PC-9 (cell line): Measurements from ENCODE around the gene TANC1.

Experiments
- EZH2 ChIP-seq: fragments of 200-600 bp; sonication (generic); IDR thresholded peaks from 2 replicates; pipeline ENCODE4 v1.8.0; 2017; ENCODE audit warnings: antibody characterized with exemption, low read depth
- TF ChIP-seq, protein P1 (sequence below): fragments of 200-600 bp; sonication (generic); conservative IDR thresholded peaks from 2 replicates; pipeline ENCODE4 v1.6.1; 2017; ENCODE audit warnings: mixed run types, antibody characterized with exemption, mild to moderate bottlenecking, moderate library complexity

DNA sequence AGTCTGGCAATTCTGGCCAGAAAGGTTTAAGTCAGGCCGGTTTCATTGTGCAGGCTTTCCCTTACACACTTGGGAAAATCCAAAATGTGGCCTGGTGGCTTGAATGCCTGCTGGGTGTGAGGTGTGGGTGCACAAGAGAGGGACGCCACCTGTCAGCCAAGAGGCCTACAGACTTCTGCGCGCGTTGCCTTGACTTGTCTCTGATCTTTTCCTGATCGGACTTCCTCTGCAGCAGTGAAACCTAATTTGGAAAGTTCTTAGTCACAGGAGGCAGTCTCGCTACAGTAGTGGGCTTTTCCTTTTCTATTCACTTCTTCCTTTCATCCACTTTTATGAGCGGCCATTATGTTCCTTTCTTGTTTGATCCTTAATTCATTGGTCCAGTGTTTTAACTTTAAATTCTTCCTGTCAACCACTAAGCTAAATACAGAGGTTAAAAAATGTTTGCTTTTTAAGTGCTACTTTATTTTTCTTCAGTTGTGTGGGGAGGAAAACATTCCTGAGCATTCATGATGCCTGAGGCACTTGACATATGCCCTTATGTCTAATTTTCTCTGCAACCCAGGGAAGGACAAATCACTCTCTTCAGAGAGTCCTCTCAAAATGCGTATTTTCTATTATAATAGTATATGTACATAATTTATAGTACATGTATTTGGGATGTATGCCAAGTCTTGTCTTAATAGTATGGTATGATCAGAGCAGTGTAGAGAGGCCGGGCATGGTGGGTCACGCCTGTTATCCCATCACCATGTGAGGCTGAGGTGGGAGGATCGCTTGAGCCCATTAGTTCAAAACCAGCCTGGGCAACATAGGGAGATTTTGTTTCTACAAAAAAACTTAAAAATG is 189.1 kb downstream of the TANC1 start:
- TF ChIP-seq, protein P1, sequence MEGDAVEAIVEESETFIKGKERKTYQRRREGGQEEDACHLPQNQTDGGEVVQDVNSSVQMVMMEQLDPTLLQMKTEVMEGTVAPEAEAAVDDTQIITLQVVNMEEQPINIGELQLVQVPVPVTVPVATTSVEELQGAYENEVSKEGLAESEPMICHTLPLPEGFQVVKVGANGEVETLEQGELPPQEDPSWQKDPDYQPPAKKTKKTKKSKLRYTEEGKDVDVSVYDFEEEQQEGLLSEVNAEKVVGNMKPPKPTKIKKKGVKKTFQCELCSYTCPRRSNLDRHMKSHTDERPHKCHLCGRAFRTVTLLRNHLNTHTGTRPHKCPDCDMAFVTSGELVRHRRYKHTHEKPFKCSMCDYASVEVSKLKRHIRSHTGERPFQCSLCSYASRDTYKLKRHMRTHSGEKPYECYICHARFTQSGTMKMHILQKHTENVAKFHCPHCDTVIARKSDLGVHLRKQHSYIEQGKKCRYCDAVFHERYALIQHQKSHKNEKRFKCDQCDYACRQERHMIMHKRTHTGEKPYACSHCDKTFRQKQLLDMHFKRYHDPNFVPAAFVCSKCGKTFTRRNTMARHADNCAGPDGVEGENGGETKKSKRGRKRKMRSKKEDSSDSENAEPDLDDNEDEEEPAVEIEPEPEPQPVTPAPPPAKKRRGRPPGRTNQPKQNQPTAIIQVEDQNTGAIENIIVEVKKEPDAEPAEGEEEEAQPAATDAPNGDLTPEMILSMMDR: no peak
- no peak for TF ChIP-seq EZH2
